ENCODE results near the gene LMO1. TPM values are rescaled to one million over a fixed set of nuclear protein-coding genes. Genes with fewer than 3 reads are reported as not detected.

LMO1 gene
- total RNA-seq, 2 experiments from 2014 or later = not detected

DNA sequence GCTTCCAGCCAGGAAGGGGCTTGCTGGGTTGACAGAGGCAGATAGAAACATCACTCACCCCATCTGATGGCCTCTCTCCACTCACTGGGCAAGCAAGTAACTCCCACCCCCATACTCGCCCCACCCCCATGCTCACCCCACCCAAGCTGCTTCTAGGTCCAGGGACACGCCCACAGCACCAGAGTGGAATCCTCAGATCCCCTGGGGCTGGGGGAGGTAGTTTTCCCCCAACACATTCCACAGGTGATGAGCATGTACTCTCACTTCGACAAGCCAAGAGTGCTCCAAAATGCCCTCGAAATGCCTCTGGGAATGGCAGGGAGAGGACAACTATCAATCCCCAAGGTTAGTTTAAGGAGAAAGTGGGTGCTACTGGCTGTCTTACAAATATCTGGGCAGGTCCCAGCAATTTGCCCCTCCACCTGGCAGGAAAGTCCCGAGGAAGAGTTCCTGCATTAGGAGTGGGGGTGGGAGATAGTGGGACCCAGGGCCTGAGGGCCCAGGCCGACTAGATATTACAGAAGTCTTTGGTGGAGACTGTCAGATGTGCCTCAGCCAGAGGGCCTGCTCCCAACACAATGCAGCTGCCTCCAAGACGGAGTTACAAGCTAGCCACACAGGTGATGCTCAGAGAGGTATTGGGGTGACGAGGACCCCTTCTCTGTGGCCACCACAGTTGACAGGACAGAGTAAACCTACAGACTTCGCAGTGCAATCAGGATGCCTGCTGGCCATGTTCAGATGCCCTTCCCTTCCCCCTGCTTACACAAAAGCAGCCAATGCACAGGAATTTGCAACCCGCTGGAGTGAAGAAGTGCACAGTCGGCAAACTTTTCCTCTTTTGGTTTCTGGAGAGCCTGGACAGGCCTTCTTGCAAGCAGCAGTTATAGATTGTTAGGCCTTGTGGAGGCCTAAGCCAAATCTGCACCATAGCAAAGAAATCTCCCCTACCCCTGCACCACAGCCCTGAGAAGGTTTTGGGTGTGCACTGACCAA lies 2.9 kb upstream of the LMO1 start:
- Mint-ChIP-seq H3K9me3 (ENCODE audit: low read depth) (no peaks in the 10 kb centered on the region), H3K4me1 (peaks cover 12% of the 10 kb centered on the region), H3K27me3 (peaks cover 88% of the 10 kb centered on the region), H3K27ac (no peak overlapping the region), H3K4me3 (no peak overlapping the region), H3K36me3 (no peaks in the 10 kb centered on the region)
- CTCF ChIA-PET = interaction anchor here (1.3 kb wide), 1 partner anchor 18 kb away, joined by 3 read pairs; no protein-coding TSS in a partner anchor
- DNase-seq = no peak
- ATAC-seq = no peak

DNA sequence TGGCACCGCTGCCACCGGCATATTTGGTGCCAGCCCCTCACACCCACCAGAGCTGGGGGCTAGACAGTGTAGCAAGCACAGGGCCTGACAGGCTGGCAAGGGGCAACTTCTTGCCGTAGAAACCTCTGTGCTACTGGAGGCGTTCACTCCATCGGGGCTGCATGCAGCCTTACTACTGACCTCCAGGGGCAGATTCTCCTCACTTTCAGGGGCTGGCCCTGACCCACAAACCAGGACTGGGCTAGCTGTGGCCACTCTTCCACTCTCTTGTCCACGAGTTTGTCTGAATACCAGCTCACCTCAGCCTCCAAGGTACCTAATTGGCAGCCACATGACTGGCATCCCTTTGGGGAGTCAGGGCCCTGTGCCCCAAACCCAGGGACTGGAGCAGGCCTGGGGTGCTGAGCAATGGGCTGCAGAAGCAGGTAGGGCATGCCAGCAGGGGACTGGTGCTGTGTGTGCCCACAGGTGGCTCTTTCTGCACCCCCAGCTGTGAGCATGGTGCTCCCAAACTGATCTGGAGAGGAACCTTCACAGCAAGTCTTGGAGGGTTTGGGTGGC lies 2.1 kb upstream of the LMO1 start:
- DNase-seq = no peak
- no peak overlapping the region for H3K27ac Mint-ChIP-seq
- no peaks in the 10 kb centered on the region for H3K9me3 Mint-ChIP-seq (ENCODE audit: low read depth)
- no peaks in the 10 kb centered on the region for H3K36me3 Mint-ChIP-seq
- peaks cover 88% of the 10 kb centered on the region for H3K27me3 Mint-ChIP-seq
- peaks cover 12% of the 10 kb centered on the region for H3K4me1 Mint-ChIP-seq
- no peak for ATAC-seq
- no peak overlapping the region for H3K4me3 Mint-ChIP-seq
- CTCF ChIA-PET = interaction anchor here (1.3 kb wide), 1 partner anchor 17 kb away, joined by 3 read pairs; no protein-coding TSS in a partner anchor

DNA sequence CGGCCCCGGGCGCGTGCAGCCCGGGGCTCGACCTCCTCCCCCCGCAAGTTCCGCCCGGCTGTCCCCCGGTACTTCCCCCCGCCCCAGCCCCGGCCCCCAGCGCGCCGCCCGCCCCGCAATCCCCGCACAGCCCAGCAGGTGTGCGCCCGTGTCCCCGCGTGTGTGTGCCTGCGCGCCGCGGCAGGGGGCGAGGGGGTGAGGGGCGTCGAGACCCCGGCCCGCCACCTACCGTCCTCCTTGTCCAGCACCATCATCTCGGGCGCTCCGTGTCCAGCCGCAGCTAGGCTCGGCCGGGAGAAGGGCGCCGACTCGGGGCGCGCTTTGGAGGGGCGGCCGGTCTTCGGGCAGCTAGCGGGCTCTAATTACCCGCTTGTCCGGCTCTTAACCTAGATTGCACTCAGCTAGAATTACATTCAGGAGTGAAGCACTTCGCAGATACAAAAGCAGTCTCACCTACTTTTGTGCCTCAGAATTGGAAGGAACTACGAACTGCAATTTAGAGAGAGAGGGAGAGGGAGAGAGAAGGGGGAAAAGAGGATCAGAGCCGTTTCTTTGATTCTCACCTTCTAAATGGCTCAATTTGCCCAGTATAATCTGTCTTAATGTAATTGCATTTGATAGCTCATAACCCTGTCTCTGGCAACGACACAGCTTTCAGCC lies 439 bp downstream of the LMO1 start:
- CTCF ChIA-PET = interaction anchor here (0.7 to 3.3 kb wide), 30 partner anchors 9 to 548 kb away, joined by 3 to 19 read pairs (median 6); a partner anchor contains a TSS
- Mint-ChIP-seq H3K27ac (peak overlapping the region; percentile 56), H3K27me3 (peaks cover 82% of the 10 kb centered on the region), H3K9me3 (ENCODE audit: low read depth) (no peaks in the 10 kb centered on the region), H3K4me1 (peaks cover 12% of the 10 kb centered on the region), H3K36me3 (no peaks in the 10 kb centered on the region), H3K4me3 (no peak overlapping the region)
- DNase-seq = no peak
- peak; percentile 8 for ATAC-seq

DNA sequence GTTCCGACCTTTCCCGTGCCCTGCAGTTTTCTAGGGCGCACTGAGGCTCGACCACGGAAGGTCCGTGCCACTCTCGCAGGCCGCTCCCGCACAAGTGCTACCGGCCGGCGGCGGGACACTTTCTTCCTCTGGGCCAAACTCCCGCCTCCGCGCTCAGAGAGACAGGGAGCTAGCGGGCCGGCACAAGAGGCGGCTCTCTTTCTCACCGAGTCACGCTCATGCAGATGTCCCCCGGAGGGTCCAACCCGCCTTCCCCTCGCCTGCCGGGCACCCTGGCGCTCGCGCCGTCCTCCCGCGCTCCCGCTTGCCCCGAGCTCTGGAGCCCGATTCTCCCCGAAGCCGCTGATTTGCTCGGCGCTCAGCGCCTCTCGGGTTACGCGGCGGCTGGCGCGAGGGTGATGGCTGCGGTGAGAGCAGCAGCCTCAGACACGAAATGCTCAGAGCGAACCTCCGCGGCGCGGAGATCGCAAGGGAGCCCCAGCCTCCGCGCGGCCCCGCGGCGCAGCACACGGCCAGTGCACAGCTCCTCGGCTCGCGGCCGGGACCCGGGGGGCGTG lies 1.0 kb downstream of the LMO1 start:
- no peak for DNase-seq
- Mint-ChIP-seq H3K27me3 (peaks cover 79% of the 10 kb centered on the region), H3K27ac (no peak overlapping the region), H3K9me3 (ENCODE audit: low read depth) (no peaks in the 10 kb centered on the region), H3K4me1 (peaks cover 10% of the 10 kb centered on the region), H3K36me3 (no peaks in the 10 kb centered on the region), H3K4me3 (no peak overlapping the region)
- CTCF ChIA-PET = interaction anchor here (0.7 to 3.3 kb wide), 13 partner anchors 10 to 548 kb away, joined by 3 to 19 read pairs (median 6); a partner anchor contains a TSS
- peak; percentile 50 for ATAC-seq

DNA sequence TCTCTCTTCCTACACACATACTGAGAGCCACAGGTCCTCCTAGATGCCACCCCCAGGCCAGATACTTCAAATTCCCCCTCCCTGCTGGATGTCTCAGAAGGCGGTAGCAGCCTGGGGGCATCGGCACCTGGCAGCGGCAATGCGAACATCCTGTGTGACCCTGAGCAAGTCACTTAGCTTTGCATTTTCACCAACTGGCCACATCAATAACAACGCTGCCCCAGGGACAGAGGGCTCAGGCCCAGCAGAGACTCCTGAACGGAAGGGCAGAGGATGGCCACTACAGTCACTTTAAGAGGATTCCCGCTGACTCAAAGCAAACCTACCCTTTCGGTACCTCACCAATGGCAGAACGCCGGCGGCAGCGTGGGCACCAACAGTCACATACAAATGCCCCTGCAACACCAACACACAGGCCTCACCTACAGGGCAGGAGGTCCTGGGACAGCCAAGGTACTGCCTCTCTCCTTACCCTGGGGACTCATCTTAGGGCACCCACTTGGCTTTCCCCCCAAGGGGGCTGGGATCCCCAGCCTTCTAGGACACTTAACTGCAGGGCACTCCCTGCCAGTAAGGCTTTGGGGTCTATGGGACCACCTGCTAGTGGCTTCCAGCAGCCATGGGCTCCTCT lies 1.6 kb downstream of the LMO1 start:
- Mint-ChIP-seq H3K4me3 (no peak overlapping the region), H3K36me3 (no peaks in the 10 kb centered on the region), H3K27me3 (peaks cover 73% of the 10 kb centered on the region), H3K27ac (no peak overlapping the region), H3K9me3 (ENCODE audit: low read depth) (no peaks in the 10 kb centered on the region), H3K4me1 (peaks cover 9% of the 10 kb centered on the region)
- DNase-seq = no peak
- CTCF ChIA-PET = interaction anchor here (1.4 to 3.3 kb wide), 4 partner anchors 12 to 68 kb away, joined by 3 to 19 read pairs (median 15); no protein-coding TSS in a partner anchor
- ATAC-seq = no peak

DNA sequence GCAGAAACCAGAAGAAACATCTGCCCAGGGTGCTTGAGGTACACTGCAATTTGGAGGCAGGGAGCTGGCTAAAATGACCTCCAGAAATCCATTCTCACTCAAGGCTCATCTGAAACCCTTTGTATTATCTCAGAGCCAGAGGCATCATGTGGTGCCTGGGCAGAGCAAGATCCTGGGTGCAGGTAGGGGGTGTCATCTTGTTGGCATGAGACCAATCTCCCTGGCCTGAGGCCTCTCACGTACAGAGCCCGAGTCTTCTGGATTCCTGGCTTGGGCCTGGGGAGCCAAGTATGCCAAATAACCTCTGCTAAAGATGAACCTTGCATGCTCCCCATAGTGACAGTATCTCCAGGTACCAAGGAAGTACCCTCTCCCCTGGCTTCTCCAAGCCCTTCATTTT lies 2.4 kb downstream of the LMO1 start:
- DNase-seq (no peak), ATAC-seq (no peak)
- Mint-ChIP-seq H3K9me3 (ENCODE audit: low read depth) (no peaks in the 10 kb centered on the region), H3K27ac (no peak overlapping the region), H3K4me3 (no peak overlapping the region), H3K36me3 (no peaks in the 10 kb centered on the region), H3K4me1 (peaks cover 9% of the 10 kb centered on the region), H3K27me3 (peaks cover 65% of the 10 kb centered on the region)
- CTCF ChIA-PET = no interaction called here

DNA sequence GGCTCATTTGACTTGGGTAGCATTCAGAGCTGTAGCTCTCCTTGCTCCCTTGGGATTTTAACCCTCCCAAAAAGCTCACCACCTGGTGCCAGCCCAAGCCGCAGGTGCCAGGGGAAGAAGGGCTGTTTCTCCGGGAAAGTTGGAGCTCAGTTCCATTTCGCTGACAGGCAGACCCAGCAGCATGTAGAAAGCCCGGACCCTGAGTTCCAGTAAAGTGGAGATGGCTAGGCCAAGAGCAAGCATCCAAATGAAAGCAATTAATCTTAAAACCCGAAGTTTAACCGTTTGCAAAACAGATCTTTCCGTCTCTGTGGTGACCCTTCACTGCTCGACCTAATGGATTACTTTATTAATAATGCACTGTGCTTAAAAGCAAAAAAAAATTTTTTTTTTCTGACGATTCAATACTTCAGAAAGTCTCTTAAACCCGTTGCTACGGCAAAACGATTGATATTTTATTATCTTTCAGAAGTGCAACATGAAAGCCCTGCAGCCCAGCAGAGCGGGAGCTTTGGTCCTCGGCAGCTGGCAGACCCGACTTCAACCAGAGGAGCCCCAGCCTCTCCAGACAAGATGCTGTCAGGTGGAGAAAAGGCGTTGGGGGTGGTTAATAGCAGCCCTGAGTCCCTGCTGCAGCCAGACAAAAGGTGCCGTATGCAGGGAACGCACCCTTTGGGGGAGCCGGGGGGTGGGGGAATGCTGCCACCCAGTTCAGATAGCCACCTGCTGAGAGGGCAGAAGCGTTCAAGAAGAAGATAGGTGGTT lies 3.3 kb downstream of the LMO1 start:
- no peak overlapping the region for H3K27ac Mint-ChIP-seq
- H3K27me3 Mint-ChIP-seq = peaks cover 57% of the 10 kb centered on the region
- DNase-seq (no peak), ATAC-seq (no peak)
- no peaks in the 10 kb centered on the region for H3K9me3 Mint-ChIP-seq (ENCODE audit: low read depth)
- no peaks in the 10 kb centered on the region for H3K36me3 Mint-ChIP-seq
- peaks cover 9% of the 10 kb centered on the region for H3K4me1 Mint-ChIP-seq
- CTCF ChIA-PET = interaction anchor here (2.0 kb wide), 1 partner anchor 13 kb away, joined by 4 read pairs; no protein-coding TSS in a partner anchor
- H3K4me3 Mint-ChIP-seq = no peak overlapping the region

DNA sequence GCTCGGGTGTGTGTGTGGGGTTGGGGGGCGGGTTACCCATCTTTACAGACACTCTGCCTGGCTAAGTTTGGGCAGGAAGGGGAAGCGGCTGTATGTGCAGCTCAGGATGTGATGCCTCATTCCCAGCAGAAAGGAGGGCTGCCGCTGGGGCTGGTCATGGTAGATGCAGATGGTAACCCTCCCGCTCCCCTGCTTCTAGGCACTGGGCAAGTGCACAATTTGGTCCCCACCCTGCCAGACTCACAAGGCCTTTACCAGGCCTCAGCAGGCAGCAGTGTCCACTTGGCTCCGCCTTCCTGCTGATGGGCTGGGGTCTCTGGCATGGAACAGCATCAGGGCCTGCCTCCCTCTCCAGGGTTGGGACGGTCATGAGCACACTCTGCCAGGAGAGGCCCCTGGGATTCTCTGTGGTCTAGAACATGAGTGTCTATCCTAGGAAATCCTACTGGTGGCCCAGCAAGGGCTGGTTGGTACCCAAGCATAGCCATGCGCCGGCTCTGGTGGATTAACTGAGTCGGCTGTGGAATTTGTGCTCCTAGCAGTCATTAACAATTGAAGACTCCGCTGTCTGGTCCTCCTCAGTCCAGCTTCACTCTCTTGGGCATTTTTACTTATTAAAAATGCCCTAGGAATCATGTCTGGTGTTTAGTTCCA lies 4.2 kb downstream of the LMO1 start:
- no peak overlapping the region for H3K27ac Mint-ChIP-seq
- no peaks in the 10 kb centered on the region for H3K9me3 Mint-ChIP-seq (ENCODE audit: low read depth)
- no peaks in the 10 kb centered on the region for H3K36me3 Mint-ChIP-seq
- H3K4me3 Mint-ChIP-seq = no peak overlapping the region
- DNase-seq (no peak), ATAC-seq (no peak)
- peaks cover 49% of the 10 kb centered on the region for H3K27me3 Mint-ChIP-seq
- H3K4me1 Mint-ChIP-seq = peaks cover 9% of the 10 kb centered on the region
- CTCF ChIA-PET = interaction anchor here (2.0 kb wide), 1 partner anchor 12 kb away, joined by 4 read pairs; no protein-coding TSS in a partner anchor

DNA sequence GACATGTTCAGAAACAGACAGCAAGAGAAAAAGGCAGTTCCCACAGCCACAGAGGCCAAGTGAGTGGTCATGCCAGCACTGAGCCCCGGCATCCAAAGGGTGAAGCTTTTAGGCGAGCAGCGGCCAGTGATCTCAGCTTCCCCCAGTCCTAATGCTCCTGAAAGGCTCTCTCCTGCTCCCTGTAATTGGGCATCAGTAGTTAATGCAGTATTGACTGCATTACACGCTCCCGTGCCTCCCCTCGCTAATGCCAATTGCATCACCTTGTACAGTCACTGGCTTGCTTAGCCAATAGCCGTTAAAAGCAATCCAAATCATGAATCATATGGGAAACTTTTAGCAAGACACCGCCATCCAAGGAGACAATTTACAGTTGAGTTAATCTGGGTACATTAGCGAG lies 4.9 kb downstream of the LMO1 start:
- ATAC-seq = no peak
- no peak for DNase-seq
- H3K27ac Mint-ChIP-seq = no peak overlapping the region
- CTCF ChIA-PET = interaction anchor here (2.0 kb wide), 1 partner anchor 12 kb away, joined by 4 read pairs; no protein-coding TSS in a partner anchor
- H3K4me3 Mint-ChIP-seq = no peak overlapping the region
- H3K9me3 Mint-ChIP-seq (ENCODE audit: low read depth) = no peaks in the 10 kb centered on the region
- no peaks in the 10 kb centered on the region for H3K36me3 Mint-ChIP-seq
- H3K27me3 Mint-ChIP-seq = peaks cover 42% of the 10 kb centered on the region
- H3K4me1 Mint-ChIP-seq = peaks cover 5% of the 10 kb centered on the region

DNA sequence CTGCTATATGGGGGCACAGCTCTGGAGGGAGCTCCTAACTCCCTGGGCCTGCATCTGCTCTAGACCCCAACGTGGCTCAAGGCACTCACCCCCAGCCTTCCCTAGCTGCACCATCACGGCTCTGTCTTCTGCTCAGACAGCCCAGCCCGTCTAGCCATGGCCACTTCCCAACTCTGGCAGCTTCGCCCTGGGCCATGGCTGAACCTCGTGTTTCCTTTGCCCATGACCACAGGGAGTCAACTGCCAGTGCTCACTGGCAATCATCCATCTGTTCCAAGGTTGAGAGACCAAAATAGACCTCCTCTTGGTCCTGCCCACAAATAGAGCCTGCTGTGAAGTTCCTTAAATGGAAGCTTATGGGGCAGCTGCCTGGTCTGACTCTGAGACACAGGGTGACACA lies 5.4 kb downstream of the LMO1 start:
- DNase-seq (no peak), ATAC-seq (no peak)
- Mint-ChIP-seq H3K36me3 (no peaks in the 10 kb centered on the region), H3K4me3 (no peak overlapping the region), H3K27me3 (peaks cover 37% of the 10 kb centered on the region), H3K4me1 (no peaks in the 10 kb centered on the region), H3K27ac (no peak overlapping the region), H3K9me3 (ENCODE audit: low read depth) (no peaks in the 10 kb centered on the region)
- CTCF ChIA-PET = no interaction called here

DNA sequence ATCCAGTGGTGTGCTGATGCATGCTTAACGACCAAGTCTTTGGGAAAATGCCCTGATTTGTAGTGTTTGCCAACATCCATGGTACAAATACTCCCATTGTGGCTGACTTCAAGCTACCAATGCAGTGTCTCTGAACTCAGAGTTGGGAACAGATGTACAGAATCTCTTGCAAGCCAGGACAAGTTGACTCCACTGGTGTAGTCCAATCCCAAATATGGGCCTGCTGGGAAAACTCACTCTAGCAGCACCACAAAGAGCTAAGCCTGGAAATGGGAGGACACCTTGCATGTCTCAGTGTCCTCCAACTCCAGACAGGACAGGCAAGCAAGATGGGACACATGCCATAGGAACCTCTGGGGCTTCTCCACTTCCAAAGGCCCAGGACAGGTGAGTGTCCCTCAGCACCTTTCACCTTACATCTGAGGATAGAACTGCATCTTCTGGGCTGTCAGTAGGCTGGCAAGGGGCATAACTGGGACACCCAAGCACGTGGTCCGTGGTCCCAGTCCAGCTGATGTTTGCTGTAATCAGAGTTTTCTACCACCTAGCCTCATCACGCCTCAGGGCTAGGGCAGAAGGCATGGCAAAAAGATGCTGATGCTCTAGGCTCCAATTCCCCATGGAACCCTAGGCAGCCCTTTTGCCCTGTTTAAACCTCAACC lies 6.5 kb downstream of the LMO1 start:
- no peak overlapping the region for H3K4me3 Mint-ChIP-seq
- CTCF ChIA-PET = no interaction called here
- H3K36me3 Mint-ChIP-seq = no peaks in the 10 kb centered on the region

More for the DNA sequence above, 6.5 kb downstream of the LMO1 start:
- Mint-ChIP-seq H3K27ac (no peak overlapping the region), H3K4me1 (no peaks in the 10 kb centered on the region), H3K27me3 (peaks cover 29% of the 10 kb centered on the region), H3K9me3 (ENCODE audit: low read depth) (no peaks in the 10 kb centered on the region)
- no peak for DNase-seq
- ATAC-seq = no peak

Measured in activated CD8-positive, alpha-beta memory T cell treated with anti-CD3 and anti-CD28 coated beads, Interleukin-2, amount 10 ng/mL, durations not matched to agents 7 days and 5 days (primary cell).